ENCODE measurements around the gene DUSP18. TPM values are rescaled to one million over a fixed set of nuclear protein-coding genes. Genes with fewer than 3 reads are reported as not detected.
A peak's percentile ranks its signal among the peaks of the same experiment; 100 is the strongest.

DUSP18 gene
- polyA plus RNA-seq, 3 donors: 13.2 to 34.5 (median 18.9) TPM

GRCh38 chr22:30697975-30698374, 30.3 kb upstream of the DUSP18 start:
- WGBS (ENCODE audit: insufficient coverage): 100% methylated on average over 1 of the region's 7 CpGs
- DNase-seq: no peak
- intact Hi-C loops (cut with micrococcal nuclease): no loop called here

GRCh38 chr22:30695871-30696655, 28.4 kb upstream of the DUSP18 start:
- Mint-ChIP-seq H3K4me1 (peaks cover 3% of the 10 kb centered on the region), H3K27me3 (ENCODE audit: low read depth in 3 of 3) (peaks cover 41 to 61% (median 54%) of the 10 kb centered on the region in 3 donors), H3K36me3 (peaks cover 0 to 5% of the 10 kb centered on the region in 2 donors), H3K27ac (no peak overlapping the region), H3K4me3 (peak overlapping the region in 1 of 2 donors; percentile 77), H3K9me3 (peaks cover 0 to 7% (median 3%) of the 10 kb centered on the region in 7 donors)
- Histone ChIP-seq H2AFZ (ENCODE audit: insufficient read depth, low read depth, low read length, poor library complexity, severe bottlenecking) (no peak overlapping the region), H4K20me1 (ENCODE audit: insufficient read depth, low read length) (no peaks in the 10 kb centered on the region), H3K4me2 (replicated peaks; ENCODE audit: extremely low read depth, low read length, poor library complexity, severe bottlenecking) (no peak overlapping the region), H3K27me3 (ENCODE audit: control insufficient read depth in 2 of 2, insufficient read depth in 2 of 2, low read length in 2 of 2) (peaks cover 23 to 39% of the 10 kb centered on the region in 2 donors), H3K79me2 (ENCODE audit: insufficient read depth, low read length) (no peaks in the 10 kb centered on the region), H3K36me3 (replicated peaks in 1 of 2; ENCODE audit: control insufficient read depth in 1 of 2, insufficient read depth in 2 of 2, low read length in 2 of 2) (no peaks in the 10 kb centered on the region), H3K4me1 (ENCODE audit: control insufficient read depth in 1 of 2, insufficient read depth in 2 of 2, low read length in 2 of 2) (peaks cover 9 to 14% of the 10 kb centered on the region in 2 donors), H3K27ac (ENCODE audit: low read depth in 1 of 2, low read length in 2 of 2) (no peak overlapping the region), H3K4me3 (replicated peaks in 1 of 3; ENCODE audit: low read depth in 2 of 3, low read length in 3 of 3) (no peak overlapping the region), H3K9me3 (replicated peaks in 1 of 2; ENCODE audit: control insufficient read depth in 1 of 2, insufficient read depth in 1 of 2, low read length in 2 of 2) (peaks cover 0 to 5% of the 10 kb centered on the region in 2 donors), H3K9ac (ENCODE audit: insufficient read depth, low read length, poor library complexity, severe bottlenecking) (no peak overlapping the region)
- WGBS (ENCODE audit: insufficient coverage): 100% methylated on average over 4 of the region's 7 CpGs
- no peak for DNase-seq
- TF ChIP-seq CTCF (IDR thresholded peaks at IDR 0.05): no peak
- intact Hi-C loops (cut with micrococcal nuclease): no loop called here

More at GRCh38 chr22:30697975-30698374, 30.3 kb upstream of the DUSP18 start:
- no peaks in the 10 kb centered on the region for H3K36me3 ChIP-seq (replicated peaks in 1 of 2; ENCODE audit: control insufficient read depth in 1 of 2, insufficient read depth in 2 of 2, low read length in 2 of 2)
- H3K79me2 ChIP-seq (ENCODE audit: insufficient read depth, low read length): no peaks in the 10 kb centered on the region
- H3K4me3 ChIP-seq (replicated peaks in 1 of 3; ENCODE audit: low read depth in 2 of 3, low read length in 3 of 3): no peak overlapping the region
- no peak overlapping the region for H3K4me3 Mint-ChIP-seq
- H3K36me3 Mint-ChIP-seq: peaks cover 0 to 5% of the 10 kb centered on the region in 2 donors
- no peak overlapping the region for H3K27ac ChIP-seq (ENCODE audit: low read depth in 1 of 2, low read length in 2 of 2)
- H3K27me3 ChIP-seq (ENCODE audit: control insufficient read depth in 2 of 2, insufficient read depth in 2 of 2, low read length in 2 of 2): peaks cover 21 to 36% of the 10 kb centered on the region in 2 donors
- no peak overlapping the region for H3K9ac ChIP-seq (ENCODE audit: insufficient read depth, low read length, poor library complexity, severe bottlenecking)
- peaks cover 0 to 7% (median 3%) of the 10 kb centered on the region in 7 donors for H3K9me3 Mint-ChIP-seq
- peaks cover 0 to 5% of the 10 kb centered on the region in 2 donors for H3K9me3 ChIP-seq (replicated peaks in 1 of 2; ENCODE audit: control insufficient read depth in 1 of 2, insufficient read depth in 1 of 2, low read length in 2 of 2)
- no peak overlapping the region for H2AFZ ChIP-seq (ENCODE audit: insufficient read depth, low read depth, low read length, poor library complexity, severe bottlenecking)
- H3K27me3 Mint-ChIP-seq (ENCODE audit: low read depth in 3 of 3): peaks cover 37 to 60% (median 45%) of the 10 kb centered on the region in 3 donors
- peaks cover 3% of the 10 kb centered on the region for H3K4me1 Mint-ChIP-seq
- no peak overlapping the region for H3K4me2 ChIP-seq (replicated peaks; ENCODE audit: extremely low read depth, low read length, poor library complexity, severe bottlenecking)
- TF ChIP-seq CTCF (IDR thresholded peaks at IDR 0.05): no peak
- no peak overlapping the region for H3K27ac Mint-ChIP-seq
- H4K20me1 ChIP-seq (ENCODE audit: insufficient read depth, low read length): no peaks in the 10 kb centered on the region
- H3K4me1 ChIP-seq (ENCODE audit: control insufficient read depth in 1 of 2, insufficient read depth in 2 of 2, low read length in 2 of 2): peaks cover 9 to 14% of the 10 kb centered on the region in 2 donors
